ENCODE data around the gene LRRC8E.

- no peak for TF ChIP-seq POLR2A (IDR thresholded peaks at IDR 0.05; ENCODE audit: low read length)
- TF ChIP-seq GATA1 (IDR thresholded peaks at IDR 0.05; ENCODE audit: low read depth, low read length), result no peak
Measured at GRCh38 chr19:7920519-7921301, 32.4 kb downstream of the LRRC8E start.

Measured in erythroblast (primary cell).